Measurements from ENCODE around the gene DYNC1H1.
A peak's percentile ranks its signal among the peaks of the same experiment; 100 is the strongest.

DYNC1H1 gene

DNA sequence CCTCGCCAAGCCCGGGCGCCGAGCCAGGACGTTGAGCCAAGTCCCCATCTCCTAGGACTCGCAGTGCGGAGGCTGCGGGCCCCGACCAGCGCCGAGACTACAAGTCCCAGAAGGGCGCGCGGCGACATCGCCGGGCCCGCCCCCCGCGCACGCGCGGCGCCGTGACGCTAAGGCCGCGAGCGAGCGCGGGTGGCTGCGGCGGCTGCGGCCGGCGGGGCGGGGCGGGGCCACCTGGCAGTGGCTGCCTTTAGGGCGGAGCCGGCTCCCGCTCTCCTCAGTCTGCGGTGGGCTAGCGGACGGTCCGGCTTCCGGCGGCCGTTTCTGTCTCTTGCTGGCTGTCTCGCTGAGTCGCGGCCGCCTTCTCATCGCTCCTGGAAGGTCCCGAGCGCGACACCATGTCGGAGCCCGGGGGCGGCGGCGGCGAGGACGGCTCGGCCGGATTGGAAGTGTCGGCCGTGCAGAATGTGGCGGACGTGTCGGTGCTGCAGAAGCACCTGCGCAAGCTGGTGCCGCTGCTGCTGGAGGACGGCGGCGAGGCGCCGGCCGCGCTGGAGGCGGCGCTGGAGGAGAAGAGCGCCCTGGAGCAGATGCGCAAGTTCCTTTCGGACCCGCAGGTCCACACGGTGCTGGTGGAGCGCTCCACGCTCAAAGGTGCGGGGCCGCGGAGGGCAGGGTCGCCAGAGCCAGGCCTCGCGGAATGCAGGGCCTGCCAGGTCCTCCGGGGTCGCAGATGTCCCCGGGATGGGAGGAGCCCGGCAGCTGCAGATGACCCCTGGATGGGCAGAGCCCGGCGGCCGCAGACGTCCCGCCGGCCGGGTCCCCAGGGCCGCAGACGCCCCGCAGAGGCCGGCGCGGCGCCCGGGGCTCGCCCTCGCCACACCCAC, at the start of gene DYNC1H1 (continued):
- TF ChIP-seq, protein P1, sequence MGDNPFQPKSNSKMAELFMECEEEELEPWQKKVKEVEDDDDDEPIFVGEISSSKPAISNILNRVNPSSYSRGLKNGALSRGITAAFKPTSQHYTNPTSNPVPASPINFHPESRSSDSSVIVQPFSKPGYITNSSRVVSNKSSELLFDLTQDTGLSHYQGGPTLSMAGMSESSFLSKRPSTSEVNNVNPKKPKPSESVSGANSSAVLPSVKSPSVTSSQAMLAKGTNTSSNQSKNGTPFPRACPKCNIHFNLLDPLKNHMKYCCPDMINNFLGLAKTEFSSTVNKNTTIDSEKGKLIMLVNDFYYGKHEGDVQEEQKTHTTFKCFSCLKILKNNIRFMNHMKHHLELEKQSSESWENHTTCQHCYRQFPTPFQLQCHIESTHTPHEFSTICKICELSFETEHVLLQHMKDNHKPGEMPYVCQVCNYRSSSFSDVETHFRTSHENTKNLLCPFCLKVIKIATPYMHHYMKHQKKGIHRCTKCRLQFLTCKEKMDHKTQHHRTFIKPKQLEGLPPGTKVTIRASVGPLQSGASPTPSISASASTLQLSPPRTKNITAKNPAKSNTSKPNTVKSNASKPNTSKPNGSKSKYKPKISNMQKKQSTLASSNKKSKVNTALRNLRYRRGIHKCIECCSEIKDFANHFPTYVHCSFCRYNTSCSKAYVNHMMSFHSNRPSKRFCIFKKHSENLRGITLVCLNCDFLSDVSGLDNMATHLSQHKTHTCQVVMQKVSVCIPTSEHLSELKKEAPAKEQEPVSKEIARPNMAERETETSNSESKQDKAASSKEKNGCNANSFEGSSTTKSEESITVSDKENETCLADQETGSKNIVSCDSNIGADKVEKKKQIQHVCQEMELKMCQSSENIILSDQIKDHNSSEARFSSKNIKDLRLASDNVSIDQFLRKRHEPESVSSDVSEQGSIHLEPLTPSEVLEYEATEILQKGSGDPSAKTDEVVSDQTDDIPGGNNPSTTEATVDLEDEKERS (tag by site-specific recombination; IDR thresholded peaks at IDR 0.05): no peak
- TF ChIP-seq, protein P2, sequence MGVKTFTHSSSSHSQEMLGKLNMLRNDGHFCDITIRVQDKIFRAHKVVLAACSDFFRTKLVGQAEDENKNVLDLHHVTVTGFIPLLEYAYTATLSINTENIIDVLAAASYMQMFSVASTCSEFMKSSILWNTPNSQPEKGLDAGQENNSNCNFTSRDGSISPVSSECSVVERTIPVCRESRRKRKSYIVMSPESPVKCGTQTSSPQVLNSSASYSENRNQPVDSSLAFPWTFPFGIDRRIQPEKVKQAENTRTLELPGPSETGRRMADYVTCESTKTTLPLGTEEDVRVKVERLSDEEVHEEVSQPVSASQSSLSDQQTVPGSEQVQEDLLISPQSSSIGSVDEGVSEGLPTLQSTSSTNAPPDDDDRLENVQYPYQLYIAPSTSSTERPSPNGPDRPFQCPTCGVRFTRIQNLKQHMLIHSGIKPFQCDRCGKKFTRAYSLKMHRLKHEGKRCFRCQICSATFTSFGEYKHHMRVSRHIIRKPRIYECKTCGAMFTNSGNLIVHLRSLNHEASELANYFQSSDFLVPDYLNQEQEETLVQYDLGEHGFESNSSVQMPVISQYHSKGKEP (tag by site-specific recombination; IDR thresholded peaks at IDR 0.05): 0 out of 2 replicates have a peak, but pooled peaks have one; percentile 11
- no peak for TF ChIP-seq MEIS1 (CRISPR knock-in tag; IDR thresholded peaks at IDR 0.05; ENCODE audit: borderline replicate concordance)
- TF ChIP-seq, protein P3, sequence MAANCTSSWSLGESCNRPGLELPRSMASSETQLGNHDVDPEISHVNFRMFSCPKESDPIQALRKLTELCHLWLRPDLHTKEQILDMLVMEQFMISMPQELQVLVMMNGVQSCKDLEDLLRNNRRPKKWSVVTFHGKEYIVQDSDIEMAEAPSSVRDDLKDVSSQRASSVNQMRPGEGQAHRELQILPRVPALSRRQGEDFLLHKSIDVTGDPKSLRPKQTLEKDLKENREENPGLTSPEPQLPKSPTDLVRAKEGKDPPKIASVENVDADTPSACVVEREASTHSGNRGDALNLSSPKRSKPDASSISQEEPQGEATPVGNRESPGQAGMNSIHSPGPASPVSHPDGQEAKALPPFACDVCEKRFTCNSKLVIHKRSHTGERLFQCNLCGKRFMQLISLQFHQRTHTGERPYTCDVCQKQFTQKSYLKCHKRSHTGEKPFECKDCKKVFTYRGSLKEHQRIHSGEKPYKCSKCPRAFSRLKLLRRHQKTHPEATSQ (tag by site-specific recombination; IDR thresholded peaks at IDR 0.05): peak; percentile 82; the same call in 1 of the 2 replicates
- TF ChIP-seq ZNF514 (tag by site-specific recombination; IDR thresholded peaks at IDR 0.05): no peak
- TF ChIP-seq, protein P4, sequence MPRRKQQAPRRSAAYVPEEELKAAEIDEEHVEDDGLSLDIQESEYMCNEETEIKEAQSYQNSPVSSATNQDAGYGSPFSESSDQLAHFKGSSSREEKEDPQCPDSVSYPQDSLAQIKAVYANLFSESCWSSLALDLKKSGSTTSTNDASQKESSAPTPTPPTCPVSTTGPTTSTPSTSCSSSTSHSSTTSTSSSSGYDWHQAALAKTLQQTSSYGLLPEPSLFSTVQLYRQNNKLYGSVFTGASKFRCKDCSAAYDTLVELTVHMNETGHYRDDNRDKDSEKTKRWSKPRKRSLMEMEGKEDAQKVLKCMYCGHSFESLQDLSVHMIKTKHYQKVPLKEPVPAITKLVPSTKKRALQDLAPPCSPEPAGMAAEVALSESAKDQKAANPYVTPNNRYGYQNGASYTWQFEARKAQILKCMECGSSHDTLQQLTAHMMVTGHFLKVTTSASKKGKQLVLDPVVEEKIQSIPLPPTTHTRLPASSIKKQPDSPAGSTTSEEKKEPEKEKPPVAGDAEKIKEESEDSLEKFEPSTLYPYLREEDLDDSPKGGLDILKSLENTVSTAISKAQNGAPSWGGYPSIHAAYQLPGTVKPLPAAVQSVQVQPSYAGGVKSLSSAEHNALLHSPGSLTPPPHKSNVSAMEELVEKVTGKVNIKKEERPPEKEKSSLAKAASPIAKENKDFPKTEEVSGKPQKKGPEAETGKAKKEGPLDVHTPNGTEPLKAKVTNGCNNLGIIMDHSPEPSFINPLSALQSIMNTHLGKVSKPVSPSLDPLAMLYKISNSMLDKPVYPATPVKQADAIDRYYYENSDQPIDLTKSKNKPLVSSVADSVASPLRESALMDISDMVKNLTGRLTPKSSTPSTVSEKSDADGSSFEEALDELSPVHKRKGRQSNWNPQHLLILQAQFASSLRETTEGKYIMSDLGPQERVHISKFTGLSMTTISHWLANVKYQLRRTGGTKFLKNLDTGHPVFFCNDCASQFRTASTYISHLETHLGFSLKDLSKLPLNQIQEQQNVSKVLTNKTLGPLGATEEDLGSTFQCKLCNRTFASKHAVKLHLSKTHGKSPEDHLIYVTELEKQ (tag by site-specific recombination; IDR thresholded peaks at IDR 0.05; ENCODE audit: borderline replicate concordance): peak; percentile 38; the same call in 1 of the 2 replicates
- no peak for TF ChIP-seq FEZF1 (tag by site-specific recombination; IDR thresholded peaks at IDR 0.05)
- no peak; the same call in 1 of the 2 replicates for TF ChIP-seq BCL11B (tag by site-specific recombination; IDR thresholded peaks at IDR 0.05; ENCODE audit: low read depth)
- no peak for TF ChIP-seq ZNF544 (tag by site-specific recombination; IDR thresholded peaks at IDR 0.05)
- no peak; the same call in 1 of the 2 replicates for TF ChIP-seq ZNF596 (tag by site-specific recombination; IDR thresholded peaks at IDR 0.05)
- TF ChIP-seq PRDM1 (tag by site-specific recombination; IDR thresholded peaks at IDR 0.05): no peak
- TF ChIP-seq ZNF433 (tag by site-specific recombination; IDR thresholded peaks at IDR 0.05; ENCODE audit: low read depth): no peak
- TF ChIP-seq ZEB2 (tag by site-specific recombination; IDR thresholded peaks at IDR 0.05): peak; percentile 34
- peak; percentile 78; the same call in 1 of the 2 replicates for TF ChIP-seq ZNF660 (tag by site-specific recombination; IDR thresholded peaks at IDR 0.05)
- no peak for TF ChIP-seq ZNF248 (tag by site-specific recombination; IDR thresholded peaks at IDR 0.05)
- no peak for TF ChIP-seq WT1 (tag by site-specific recombination; IDR thresholded peaks at IDR 0.05)
- peak; percentile 61 for TF ChIP-seq KLF1 (tag by site-specific recombination; IDR thresholded peaks at IDR 0.05)
- TF ChIP-seq, protein P5, sequence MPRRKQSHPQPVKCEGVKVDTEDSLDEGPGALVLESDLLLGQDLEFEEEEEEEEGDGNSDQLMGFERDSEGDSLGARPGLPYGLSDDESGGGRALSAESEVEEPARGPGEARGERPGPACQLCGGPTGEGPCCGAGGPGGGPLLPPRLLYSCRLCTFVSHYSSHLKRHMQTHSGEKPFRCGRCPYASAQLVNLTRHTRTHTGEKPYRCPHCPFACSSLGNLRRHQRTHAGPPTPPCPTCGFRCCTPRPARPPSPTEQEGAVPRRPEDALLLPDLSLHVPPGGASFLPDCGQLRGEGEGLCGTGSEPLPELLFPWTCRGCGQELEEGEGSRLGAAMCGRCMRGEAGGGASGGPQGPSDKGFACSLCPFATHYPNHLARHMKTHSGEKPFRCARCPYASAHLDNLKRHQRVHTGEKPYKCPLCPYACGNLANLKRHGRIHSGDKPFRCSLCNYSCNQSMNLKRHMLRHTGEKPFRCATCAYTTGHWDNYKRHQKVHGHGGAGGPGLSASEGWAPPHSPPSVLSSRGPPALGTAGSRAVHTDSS (tag by site-specific recombination; IDR thresholded peaks at IDR 0.05): no peak
- TF ChIP-seq ZNF76 (tag by site-specific recombination; IDR thresholded peaks at IDR 0.05; ENCODE audit: borderline replicate concordance, low read depth): peak; percentile 75; the same call in 1 of the 2 replicates
- TF ChIP-seq TCF7L2 (IDR thresholded peaks at IDR 0.05; ENCODE audit: borderline replicate concordance, low read depth, low read length): no peak
- TF ChIP-seq ZNF112 (tag by site-specific recombination; IDR thresholded peaks at IDR 0.05): no peak
- TF ChIP-seq, protein P6, sequence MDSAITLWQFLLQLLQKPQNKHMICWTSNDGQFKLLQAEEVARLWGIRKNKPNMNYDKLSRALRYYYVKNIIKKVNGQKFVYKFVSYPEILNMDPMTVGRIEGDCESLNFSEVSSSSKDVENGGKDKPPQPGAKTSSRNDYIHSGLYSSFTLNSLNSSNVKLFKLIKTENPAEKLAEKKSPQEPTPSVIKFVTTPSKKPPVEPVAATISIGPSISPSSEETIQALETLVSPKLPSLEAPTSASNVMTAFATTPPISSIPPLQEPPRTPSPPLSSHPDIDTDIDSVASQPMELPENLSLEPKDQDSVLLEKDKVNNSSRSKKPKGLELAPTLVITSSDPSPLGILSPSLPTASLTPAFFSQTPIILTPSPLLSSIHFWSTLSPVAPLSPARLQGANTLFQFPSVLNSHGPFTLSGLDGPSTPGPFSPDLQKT (IDR thresholded peaks at IDR 0.05; ENCODE audit: borderline replicate concordance, low read depth, low read length): no peak
- no peak for TF ChIP-seq ZBTB20 (tag by site-specific recombination; IDR thresholded peaks at IDR 0.05)
- TF ChIP-seq, protein P7, sequence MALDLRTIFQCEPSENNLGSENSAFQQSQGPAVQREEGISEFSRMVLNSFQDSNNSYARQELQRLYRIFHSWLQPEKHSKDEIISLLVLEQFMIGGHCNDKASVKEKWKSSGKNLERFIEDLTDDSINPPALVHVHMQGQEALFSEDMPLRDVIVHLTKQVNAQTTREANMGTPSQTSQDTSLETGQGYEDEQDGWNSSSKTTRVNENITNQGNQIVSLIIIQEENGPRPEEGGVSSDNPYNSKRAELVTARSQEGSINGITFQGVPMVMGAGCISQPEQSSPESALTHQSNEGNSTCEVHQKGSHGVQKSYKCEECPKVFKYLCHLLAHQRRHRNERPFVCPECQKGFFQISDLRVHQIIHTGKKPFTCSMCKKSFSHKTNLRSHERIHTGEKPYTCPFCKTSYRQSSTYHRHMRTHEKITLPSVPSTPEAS (tag by site-specific recombination; IDR thresholded peaks at IDR 0.05): no peak
- no peak for TF ChIP-seq GLIS2 (tag by site-specific recombination; IDR thresholded peaks at IDR 0.05)
